B cell (primary cell): ENCODE data around the gene CES1.
"Not testable (repeated sequence)": the region's sequence is repeated elsewhere in the genome, so short reads cannot be mapped to it uniquely, and the experiment has no call there.

ENCODE experiments used
- EZH2 ChIP-seq: IDR thresholded peaks from 2 replicates; pipeline ENCODE4 v1.6.1; 2012; ENCODE audit warnings: borderline replicate concordance, low read depth, mild to moderate bottlenecking, moderate library complexity, low read length; ENCODE audit not compliant: insufficient read depth, poor library complexity, severe bottlenecking
- TF ChIP-seq, protein P1 (sequence below): fragments of 200-600 bp; IDR thresholded peaks from one replicate; pipeline ENCODE4 v1.8.0; 2022; ENCODE audit warnings: antibody characterized with exemption, mild to moderate bottlenecking

DNA sequence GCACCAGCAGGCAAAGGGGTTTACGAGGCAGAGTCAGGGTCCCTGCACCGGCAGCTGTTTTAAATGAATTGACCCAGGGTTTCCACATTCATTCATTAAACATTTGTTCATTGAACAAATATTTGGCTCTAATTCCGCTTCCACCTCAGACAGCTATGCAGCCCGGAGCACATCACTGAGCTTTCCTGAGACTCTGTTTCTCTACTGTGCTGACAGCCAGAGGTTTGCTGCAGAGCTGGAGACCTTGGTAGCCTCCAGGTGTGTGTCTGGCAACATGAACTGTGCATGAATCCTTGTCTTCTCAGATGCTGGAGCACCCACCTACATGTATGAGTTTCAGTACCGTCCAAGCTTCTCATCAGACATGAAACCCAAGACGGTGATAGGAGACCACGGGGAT lies 42.7 kb downstream of the CES1 start:
- TF ChIP-seq, protein P1, sequence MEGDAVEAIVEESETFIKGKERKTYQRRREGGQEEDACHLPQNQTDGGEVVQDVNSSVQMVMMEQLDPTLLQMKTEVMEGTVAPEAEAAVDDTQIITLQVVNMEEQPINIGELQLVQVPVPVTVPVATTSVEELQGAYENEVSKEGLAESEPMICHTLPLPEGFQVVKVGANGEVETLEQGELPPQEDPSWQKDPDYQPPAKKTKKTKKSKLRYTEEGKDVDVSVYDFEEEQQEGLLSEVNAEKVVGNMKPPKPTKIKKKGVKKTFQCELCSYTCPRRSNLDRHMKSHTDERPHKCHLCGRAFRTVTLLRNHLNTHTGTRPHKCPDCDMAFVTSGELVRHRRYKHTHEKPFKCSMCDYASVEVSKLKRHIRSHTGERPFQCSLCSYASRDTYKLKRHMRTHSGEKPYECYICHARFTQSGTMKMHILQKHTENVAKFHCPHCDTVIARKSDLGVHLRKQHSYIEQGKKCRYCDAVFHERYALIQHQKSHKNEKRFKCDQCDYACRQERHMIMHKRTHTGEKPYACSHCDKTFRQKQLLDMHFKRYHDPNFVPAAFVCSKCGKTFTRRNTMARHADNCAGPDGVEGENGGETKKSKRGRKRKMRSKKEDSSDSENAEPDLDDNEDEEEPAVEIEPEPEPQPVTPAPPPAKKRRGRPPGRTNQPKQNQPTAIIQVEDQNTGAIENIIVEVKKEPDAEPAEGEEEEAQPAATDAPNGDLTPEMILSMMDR = not testable (repeated sequence)
- not testable (repeated sequence) for TF ChIP-seq EZH2
